ENCODE data around the gene CPA1. TPM values are rescaled to one million over a fixed set of nuclear protein-coding genes. Genes with fewer than 3 reads are reported as not detected.

CPA1 gene
- total and polyA plus RNA-seq, 7 donors = 0.18 to 4.6 (median 1.0) TPM

- no peaks in the 10 kb centered on the region for H3K9me3 ChIP-seq
- TF ChIP-seq, protein P1, sequence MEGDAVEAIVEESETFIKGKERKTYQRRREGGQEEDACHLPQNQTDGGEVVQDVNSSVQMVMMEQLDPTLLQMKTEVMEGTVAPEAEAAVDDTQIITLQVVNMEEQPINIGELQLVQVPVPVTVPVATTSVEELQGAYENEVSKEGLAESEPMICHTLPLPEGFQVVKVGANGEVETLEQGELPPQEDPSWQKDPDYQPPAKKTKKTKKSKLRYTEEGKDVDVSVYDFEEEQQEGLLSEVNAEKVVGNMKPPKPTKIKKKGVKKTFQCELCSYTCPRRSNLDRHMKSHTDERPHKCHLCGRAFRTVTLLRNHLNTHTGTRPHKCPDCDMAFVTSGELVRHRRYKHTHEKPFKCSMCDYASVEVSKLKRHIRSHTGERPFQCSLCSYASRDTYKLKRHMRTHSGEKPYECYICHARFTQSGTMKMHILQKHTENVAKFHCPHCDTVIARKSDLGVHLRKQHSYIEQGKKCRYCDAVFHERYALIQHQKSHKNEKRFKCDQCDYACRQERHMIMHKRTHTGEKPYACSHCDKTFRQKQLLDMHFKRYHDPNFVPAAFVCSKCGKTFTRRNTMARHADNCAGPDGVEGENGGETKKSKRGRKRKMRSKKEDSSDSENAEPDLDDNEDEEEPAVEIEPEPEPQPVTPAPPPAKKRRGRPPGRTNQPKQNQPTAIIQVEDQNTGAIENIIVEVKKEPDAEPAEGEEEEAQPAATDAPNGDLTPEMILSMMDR (IDR thresholded peaks at IDR 0.05) = no peak
- H3K27me3 ChIP-seq (ENCODE audit: insufficient read depth in 3 of 3, low read length in 2 of 3) = no peaks in the 10 kb centered on the region
- H3K4me1 ChIP-seq = no peaks in the 10 kb centered on the region
- 87 to 93% (median 89%) methylated on average over 13 of the region's 13 CpGs for WGBS, 3 donors
- H3K4me3 ChIP-seq = no peak overlapping the region
- no peaks in the 10 kb centered on the region for H3K36me3 ChIP-seq (ENCODE audit: insufficient read depth in 1 of 2, low read depth in 1 of 2)
- intact Hi-C loops (cut with DNase I) = no loop called here
- no peak overlapping the region for H3K27ac ChIP-seq
- ATAC-seq = no peak
- DNase-seq = no peak
Observed at GRCh38 chr7:130384841-130385599, 4.7 kb downstream of the CPA1 start.

GRCh38 chr7:130385600-130386066 lies 5.3 kb downstream of the CPA1 start:
- TF ChIP-seq, protein P1 (IDR thresholded peaks at IDR 0.05) = no peak
- whole genome bisulfite sequencing, 3 donors = 28 to 51% (median 34%) methylated on average over 6 of the region's 6 CpGs
- DNase-seq = no peak
- H3K36me3 ChIP-seq (ENCODE audit: insufficient read depth in 1 of 2, low read depth in 1 of 2) = no peaks in the 10 kb centered on the region
- intact Hi-C loops (cut with DNase I) = no loop called here
- no peaks in the 10 kb centered on the region for H3K4me1 ChIP-seq
- ATAC-seq = peak; percentile 60 to 78 (median 75)
- no peak overlapping the region for H3K4me3 ChIP-seq
- H3K9me3 ChIP-seq = no peaks in the 10 kb centered on the region
- no peaks in the 10 kb centered on the region for H3K27me3 ChIP-seq (ENCODE audit: insufficient read depth in 3 of 3, low read length in 2 of 3)
- no peak overlapping the region for H3K27ac ChIP-seq

- intact Hi-C loops (cut with DNase I) = no loop called here
- Histone ChIP-seq H3K4me1 (no peaks in the 10 kb centered on the region), H3K4me3 (no peak overlapping the region), H3K36me3 (ENCODE audit: insufficient read depth in 1 of 2, low read depth in 1 of 2) (no peaks in the 10 kb centered on the region), H3K27me3 (ENCODE audit: insufficient read depth in 3 of 3, low read length in 2 of 3) (no peaks in the 10 kb centered on the region), H3K9me3 (no peaks in the 10 kb centered on the region), H3K27ac (no peak overlapping the region)
- WGBS, 3 donors = 93 to 96% (median 94%) methylated on average over 3 of the region's 3 CpGs
- DNase-seq (no peak), ATAC-seq (no peak)
- TF ChIP-seq, protein P1 (IDR thresholded peaks at IDR 0.05) = no peak
Observed at GRCh38 chr7:130386876-130387275, 6.6 kb downstream of the CPA1 start.

- WGBS, 3 donors = 85 to 97% (median 94%) methylated on average over 3 of the region's 3 CpGs
Observed at GRCh38 chr7:130387306-130387627, 7.0 kb downstream of the CPA1 start.

More at GRCh38 chr7:130387306-130387627, 7.0 kb downstream of the CPA1 start:
- Histone ChIP-seq H3K4me1 (no peaks in the 10 kb centered on the region), H3K4me3 (no peak overlapping the region), H3K9me3 (no peaks in the 10 kb centered on the region), H3K27ac (no peak overlapping the region), H3K27me3 (ENCODE audit: insufficient read depth in 3 of 3, low read length in 2 of 3) (no peaks in the 10 kb centered on the region), H3K36me3 (ENCODE audit: insufficient read depth in 1 of 2, low read depth in 1 of 2) (no peaks in the 10 kb centered on the region)
- TF ChIP-seq, protein P1 (IDR thresholded peaks at IDR 0.05) = no peak
- no peak for ATAC-seq
- DNase-seq = no peak
- intact Hi-C loops (cut with DNase I) = no loop called here

Data from psoas muscle (tissue), 8 donors.